H9 (cell line): ENCODE results near the gene SMTNL2. TPM values are rescaled to one million over a fixed set of nuclear protein-coding genes. Genes with fewer than 3 reads are reported as not detected.

Experiments
- DNase-seq: peaks from one replicate; pipeline ENCODE4 v3.0.0-alpha.2; 2017
- H2AFZ ChIP-seq: one replicate; pipeline ENCODE4 v1.6.1; 2013; ENCODE audit warnings: mild to moderate bottlenecking, low read length, control low read depth, moderate library complexity
- H2AK5ac ChIP-seq: 2 replicates; pipeline ENCODE4 v1.6.1; 2013; ENCODE audit warnings: low read length, control low read depth, mixed read lengths; ENCODE audit not compliant: insufficient read length
- H2BK120ac ChIP-seq: one replicate; pipeline ENCODE4 v1.6.1; 2013; ENCODE audit warnings: low read depth, mild to moderate bottlenecking, low read length, control low read depth, inconsistent platforms; ENCODE audit not compliant: poor library complexity, severe bottlenecking
- H2BK12ac ChIP-seq: 2 replicates; pipeline ENCODE4 v1.6.1; 2013; ENCODE audit warnings: low read length, control low read depth, mixed read lengths, low read depth; ENCODE audit not compliant: insufficient read length
- H2BK15ac ChIP-seq: 2 replicates; pipeline ENCODE4 v1.6.1; 2013; ENCODE audit warnings: low read depth, low read length, control low read depth
- H2BK20ac ChIP-seq: one replicate; pipeline ENCODE4 v1.6.1; 2013; ENCODE audit warnings: low read depth, mild to moderate bottlenecking, low read length, control low read depth, inconsistent platforms; ENCODE audit not compliant: poor library complexity, severe bottlenecking
- H2BK5ac ChIP-seq: 2 replicates; pipeline ENCODE4 v1.6.1; 2013; ENCODE audit warnings: low read length, control low read depth, mixed read lengths; ENCODE audit not compliant: insufficient read length
- H3K14ac ChIP-seq: 2 replicates; pipeline ENCODE4 v1.6.1; 2013; ENCODE audit warnings: low read length, control low read depth; ENCODE audit not compliant: insufficient read depth
- H3K18ac ChIP-seq: 2 replicates; pipeline ENCODE4 v1.6.1; 2013; ENCODE audit warnings: low read depth, mild to moderate bottlenecking, mixed read lengths, low read length, control low read depth; ENCODE audit not compliant: insufficient read length
- H3K23ac ChIP-seq: 2 replicates; pipeline ENCODE4 v1.6.1; 2013; ENCODE audit warnings: low read length, control low read depth, mixed read lengths, low read depth; ENCODE audit not compliant: insufficient read length
- H3K23me2 ChIP-seq: 2 replicates; pipeline ENCODE4 v1.6.1; 2013; ENCODE audit warnings: low read depth, mild to moderate bottlenecking, mixed read lengths, low read length, control low read depth; ENCODE audit not compliant: insufficient read length, poor library complexity, severe bottlenecking
- H3K27ac ChIP-seq: 2 replicates; pipeline ENCODE4 v1.5.1; 2013; ENCODE audit warnings: low read length, control low read depth, mixed read lengths, low read depth; ENCODE audit not compliant: insufficient read length
- H3K27me3 ChIP-seq: 2 replicates; pipeline ENCODE4 v1.6.1; 2013; ENCODE audit warnings: low read length, control low read depth, inconsistent platforms; ENCODE audit not compliant: insufficient read depth
- H3K4ac ChIP-seq: 2 replicates; pipeline ENCODE4 v1.6.1; 2013; ENCODE audit warnings: low read depth, mild to moderate bottlenecking, control low read depth, inconsistent platforms, low read length, moderate library complexity
- H3K4me1 ChIP-seq: 2 replicates; pipeline ENCODE4 v1.6.1; 2013; ENCODE audit warnings: low read length, control low read depth, inconsistent platforms; ENCODE audit not compliant: insufficient read depth
- H3K4me2 ChIP-seq: 2 replicates; pipeline ENCODE4 v1.6.1; 2013; ENCODE audit warnings: low read length, control low read depth, mixed read lengths; ENCODE audit not compliant: insufficient read length, insufficient read depth
- H3K56ac ChIP-seq: 2 replicates; pipeline ENCODE4 v1.6.1; 2013; ENCODE audit warnings: low read depth, mild to moderate bottlenecking, mixed read lengths, low read length, control low read depth; ENCODE audit not compliant: insufficient read length
- H3K79me1 ChIP-seq: 2 replicates; pipeline ENCODE4 v1.6.1; 2013; ENCODE audit warnings: low read depth, mild to moderate bottlenecking, moderate library complexity, low read length, control low read depth, inconsistent platforms; ENCODE audit not compliant: insufficient read depth, poor library complexity, severe bottlenecking
- H3K79me2 ChIP-seq: 2 replicates; pipeline ENCODE4 v1.6.1; 2013; ENCODE audit warnings: low read length, control low read depth, inconsistent platforms; ENCODE audit not compliant: insufficient read depth
- H3K9ac ChIP-seq: 2 replicates; pipeline ENCODE4 v1.6.1; 2013; ENCODE audit warnings: low read length, control low read depth, mixed read lengths; ENCODE audit not compliant: insufficient read length; ENCODE audit errors: extremely low read depth
- H3K9me3 ChIP-seq: one replicate; pipeline ENCODE4 v1.6.1; 2013; ENCODE audit warnings: low read depth, low read length, inconsistent platforms; ENCODE audit not compliant: control insufficient read depth
- H3T11ph ChIP-seq: one replicate; pipeline ENCODE4 v1.6.1; 2013; ENCODE audit warnings: mild to moderate bottlenecking, low read length, control low read depth, inconsistent platforms
- H4K20me1 ChIP-seq: one replicate; pipeline ENCODE4 v1.6.1; 2013; ENCODE audit not compliant: control insufficient read depth, insufficient read length, insufficient read depth
- H4K5ac ChIP-seq: 2 replicates; pipeline ENCODE4 v1.6.1; 2013; ENCODE audit warnings: low read depth, mild to moderate bottlenecking, mixed read lengths, low read length, control low read depth; ENCODE audit not compliant: insufficient read length
- H4K8ac ChIP-seq: replicated peaks from 2 replicates; pipeline ENCODE4 v1.6.1; 2013; ENCODE audit warnings: low read length, control low read depth, mixed read lengths, low read depth; ENCODE audit not compliant: insufficient read length
- H4K91ac ChIP-seq: 2 replicates; pipeline ENCODE4 v1.6.1; 2013; ENCODE audit warnings: low read depth, mild to moderate bottlenecking, moderate library complexity, mixed read lengths, low read length, control low read depth; ENCODE audit not compliant: insufficient read length
- H3K27ac Mint-ChIP-seq, 3 experiments: 2 replicates in 2 of 3; 3 replicates in 1 of 3; pipeline ENCODE4 v1.8.0; 2020 to 2021; ENCODE audit warnings: mixed read lengths in 3 of 3, mild to moderate bottlenecking in 1 of 3, moderate library complexity in 1 of 3
- H3K27me3 Mint-ChIP-seq: 2 replicates; pipeline ENCODE4 v1.8.0; 2021; ENCODE audit warnings: low read depth, mild to moderate bottlenecking, moderate library complexity, mixed read lengths
- H3K36me3 Mint-ChIP-seq, 3 experiments: 2 replicates in 2 of 3; 3 replicates in 1 of 3; pipeline ENCODE4 v1.8.0; 2020 to 2021; ENCODE audit warnings: low read depth in 3 of 3, mixed read lengths in 3 of 3; ENCODE audit not compliant: insufficient read depth in 1 of 3
- H3K4me1 Mint-ChIP-seq, 2 experiments: 2 replicates each; pipeline ENCODE4 v1.8.0; 2020; ENCODE audit warnings: mixed read lengths in 2 of 2
- H3K4me3 Mint-ChIP-seq, 2 experiments: 2 replicates in 1 of 2; 3 replicates in 1 of 2; pipeline ENCODE4 v1.8.0; 2020 to 2021; ENCODE audit warnings: mild to moderate bottlenecking in 2 of 2, mixed read lengths in 2 of 2, moderate library complexity in 1 of 2
- H3K9me3 Mint-ChIP-seq, 2 experiments: 2 replicates in 1 of 2; 3 replicates in 1 of 2; pipeline ENCODE4 v1.8.0; 2020; ENCODE audit warnings: mild to moderate bottlenecking in 2 of 2, mixed read lengths in 2 of 2, moderate library complexity in 1 of 2
- WGBS: extraction: QIAGEN DNeasy Blood & Tissue Kit; methylation state at CpG from one replicate; pipeline ENCODE4 v1.1.7; 2013; ENCODE audit warnings: missing lambda C conversion rate, low lambda C conversion rate, mixed read lengths; ENCODE audit not compliant: insufficient read length; ENCODE audit errors: extremely low coverage; 5-methylcytosine and 5-hydroxymethylcytosine counted together
- total RNA-seq: library from RNA; stranded (reverse); gene quantifications from 2 replicates; pipeline ENCODE4 v1.2.1, GENCODE V29; 2021
- TF ChIP-seq, protein P1 (sequence below): fragments of 200-600 bp; sonication (generic); conservative IDR thresholded peaks from 3 replicates; pipeline ENCODE4 v1.8.0; 2021; ENCODE audit warnings: antibody characterized with exemption, mild to moderate bottlenecking

Gene SMTNL2
- total RNA-seq, 1 experiment from 2014 or later: 0.77 TPM

GRCh38 chr17:4634976-4635375, 50.6 kb downstream of the SMTNL2 start:
- no peak overlapping the region for H3K4ac ChIP-seq
- no peak overlapping the region for H3T11ph ChIP-seq
- H3K23me2 ChIP-seq: peaks cover 3% of the 10 kb centered on the region
- no peaks in the 10 kb centered on the region for H3K9me3 ChIP-seq
- peaks cover 3% of the 10 kb centered on the region; the same call in 1 of the 2 replicates for H3K4me1 ChIP-seq
- no peak overlapping the region for H3K14ac ChIP-seq
- no peak overlapping the region for H2BK15ac ChIP-seq
- H2AFZ ChIP-seq: no peak overlapping the region
- no peak overlapping the region for H2BK20ac ChIP-seq
- no peak overlapping the region for H3K4me2 ChIP-seq
- Mint-ChIP-seq H3K9me3 (peaks cover 0 to 5% of the 10 kb centered on the region in 2 experiments; a peak in 2 of 5 replicates), H3K36me3 (peaks cover 0 to 6% (median 1%) of the 10 kb centered on the region in 3 experiments; a peak in 2 of 7 replicates), H3K27ac (no peak overlapping the region), H3K4me3 (peak overlapping the region in 1 of 2 experiments; percentile 45; a peak in 2 of 5 replicates), H3K4me1 (peaks cover 44% of the 10 kb centered on the region in 2 experiments), H3K27me3 (peaks cover 60% of the 10 kb centered on the region)
- H2BK12ac ChIP-seq: no peak overlapping the region
- no peak overlapping the region for H3K56ac ChIP-seq
- no peaks in the 10 kb centered on the region for H3K79me2 ChIP-seq
- peaks cover 7% of the 10 kb centered on the region; the same call in 1 of the 2 replicates for H3K27me3 ChIP-seq
- no peaks in the 10 kb centered on the region for H4K20me1 ChIP-seq
- H3K79me1 ChIP-seq: no peaks in the 10 kb centered on the region
- no peak overlapping the region for H3K9ac ChIP-seq
- no peak overlapping the region for H2BK120ac ChIP-seq
- TF ChIP-seq, protein P1, sequence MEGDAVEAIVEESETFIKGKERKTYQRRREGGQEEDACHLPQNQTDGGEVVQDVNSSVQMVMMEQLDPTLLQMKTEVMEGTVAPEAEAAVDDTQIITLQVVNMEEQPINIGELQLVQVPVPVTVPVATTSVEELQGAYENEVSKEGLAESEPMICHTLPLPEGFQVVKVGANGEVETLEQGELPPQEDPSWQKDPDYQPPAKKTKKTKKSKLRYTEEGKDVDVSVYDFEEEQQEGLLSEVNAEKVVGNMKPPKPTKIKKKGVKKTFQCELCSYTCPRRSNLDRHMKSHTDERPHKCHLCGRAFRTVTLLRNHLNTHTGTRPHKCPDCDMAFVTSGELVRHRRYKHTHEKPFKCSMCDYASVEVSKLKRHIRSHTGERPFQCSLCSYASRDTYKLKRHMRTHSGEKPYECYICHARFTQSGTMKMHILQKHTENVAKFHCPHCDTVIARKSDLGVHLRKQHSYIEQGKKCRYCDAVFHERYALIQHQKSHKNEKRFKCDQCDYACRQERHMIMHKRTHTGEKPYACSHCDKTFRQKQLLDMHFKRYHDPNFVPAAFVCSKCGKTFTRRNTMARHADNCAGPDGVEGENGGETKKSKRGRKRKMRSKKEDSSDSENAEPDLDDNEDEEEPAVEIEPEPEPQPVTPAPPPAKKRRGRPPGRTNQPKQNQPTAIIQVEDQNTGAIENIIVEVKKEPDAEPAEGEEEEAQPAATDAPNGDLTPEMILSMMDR: no peak
- no peak for DNase-seq
- no peak overlapping the region for H4K5ac ChIP-seq
- no peak overlapping the region for H3K18ac ChIP-seq
- no CpG with 5 or more reads among the region's 4 CpGs for WGBS
- H3K27ac ChIP-seq: no peak overlapping the region
- H2BK5ac ChIP-seq: no peak overlapping the region
- no peak overlapping the region for H4K91ac ChIP-seq
- no peak overlapping the region for H4K8ac ChIP-seq
- no peak overlapping the region for H3K23ac ChIP-seq
- H2AK5ac ChIP-seq: no peak overlapping the region
